ENCODE data around the gene ACTL7A.

Gene ACTL7A

GRCh38 chr9:108861997-108862396 lies at the start of gene ACTL7A:
Gene ACTL7A (plus strand): TSS chr9:108862266. CDS start chr9:108862323, 57 bp downstream.
- Mint-ChIP-seq H3K4me3 (no peak within 1 kb of the TSS), H3K27ac (no peak within 1 kb of the TSS), H3K4me1 (no peaks in the 10 kb centered on the region), H3K36me3 (ENCODE audit: low read depth) (peaks cover 4% of the 10 kb centered on the region), H3K27me3 (ENCODE audit: low read depth) (peaks cover 6% of the 10 kb centered on the region), H3K9me3 (peaks cover 2% of the 10 kb centered on the region)
- no peak for TF ChIP-seq CTCF (IDR thresholded peaks at IDR 0.05; ENCODE audit: unreplicated experiment in 3 of 3)

GRCh38 chr9:108812396-108813025 lies 49.6 kb upstream of the ACTL7A start:
- Mint-ChIP-seq H3K9me3 (peaks cover 5% of the 10 kb centered on the region), H3K4me3 (no peak overlapping the region), H3K27me3 (ENCODE audit: low read depth) (peaks cover 8% of the 10 kb centered on the region), H3K27ac (peak overlapping the region; percentile 45 to 81 (median 63)), H3K36me3 (ENCODE audit: low read depth) (no peaks in the 10 kb centered on the region), H3K4me1 (peaks cover 25% of the 10 kb centered on the region)
- no peak for TF ChIP-seq CTCF (IDR thresholded peaks at IDR 0.05; ENCODE audit: unreplicated experiment in 3 of 3)

- peaks cover 7% of the 10 kb centered on the region for H3K9me3 Mint-ChIP-seq
- peaks cover 20% of the 10 kb centered on the region for H3K4me1 Mint-ChIP-seq
- no peaks in the 10 kb centered on the region for H3K36me3 Mint-ChIP-seq (ENCODE audit: low read depth)
- peak in 2 of 3 experiments; percentile 14 to 39 for TF ChIP-seq CTCF (IDR thresholded peaks at IDR 0.05; ENCODE audit: unreplicated experiment in 3 of 3)
- peaks cover 8% of the 10 kb centered on the region for H3K27me3 Mint-ChIP-seq (ENCODE audit: low read depth)
- no peak overlapping the region for H3K4me3 Mint-ChIP-seq
- peak overlapping the region in 1 of 3 experiments; percentile 81 for H3K27ac Mint-ChIP-seq
Observed at GRCh38 chr9:108813951-108814601, 48.0 kb upstream of the ACTL7A start.

- H3K27ac Mint-ChIP-seq: no peak overlapping the region
- peaks cover 7% of the 10 kb centered on the region for H3K9me3 Mint-ChIP-seq
- no peak overlapping the region for H3K4me3 Mint-ChIP-seq
- no peaks in the 10 kb centered on the region for H3K36me3 Mint-ChIP-seq (ENCODE audit: low read depth)
- H3K27me3 Mint-ChIP-seq (ENCODE audit: low read depth): peaks cover 5% of the 10 kb centered on the region
- peaks cover 20% of the 10 kb centered on the region for H3K4me1 Mint-ChIP-seq
- no peak for TF ChIP-seq CTCF (IDR thresholded peaks at IDR 0.05; ENCODE audit: unreplicated experiment in 3 of 3)
Observed at GRCh38 chr9:108815156-108815555, 46.9 kb upstream of the ACTL7A start.

GRCh38 chr9:108816037-108816436 lies 46.0 kb upstream of the ACTL7A start:
- Mint-ChIP-seq H3K4me3 (no peak overlapping the region), H3K27ac (no peak overlapping the region), H3K9me3 (peaks cover 7% of the 10 kb centered on the region), H3K27me3 (ENCODE audit: low read depth) (peaks cover 3% of the 10 kb centered on the region), H3K36me3 (ENCODE audit: low read depth) (no peaks in the 10 kb centered on the region), H3K4me1 (peaks cover 20% of the 10 kb centered on the region)
- TF ChIP-seq CTCF (IDR thresholded peaks at IDR 0.05; ENCODE audit: unreplicated experiment in 3 of 3): no peak

GRCh38 chr9:108823829-108824228 lies 38.2 kb upstream of the ACTL7A start:
- peaks cover 31% of the 10 kb centered on the region for H3K9me3 Mint-ChIP-seq
- peaks cover 4% of the 10 kb centered on the region for H3K36me3 Mint-ChIP-seq (ENCODE audit: low read depth)
- no peak overlapping the region for H3K4me3 Mint-ChIP-seq
- H3K27me3 Mint-ChIP-seq (ENCODE audit: low read depth): peaks cover 16% of the 10 kb centered on the region
- H3K4me1 Mint-ChIP-seq: no peaks in the 10 kb centered on the region
- no peak overlapping the region for H3K27ac Mint-ChIP-seq
- no peak for TF ChIP-seq CTCF (IDR thresholded peaks at IDR 0.05; ENCODE audit: unreplicated experiment in 3 of 3)
